Right hindlimb (tissue), 1 donor: ENCODE results near the gene SLCO2B1.
A peak's percentile ranks its signal among the peaks of the same experiment; 100 is the strongest.

Experiments used
- DNase-seq: peaks from one replicate; pipeline ENCODE4 v3.0.0-alpha.2; 2018

SLCO2B1 gene

GRCh38 chr11:75229466-75229865 is 78.6 kb downstream of the SLCO2B1 start:
- DNase-seq: no peak

- DNase-seq: no peak
Observed at GRCh38 chr11:75230621-75231020, 79.7 kb downstream of the SLCO2B1 start.

- no peak for DNase-seq
Observed at GRCh38 chr11:75233754-75234172, 82.9 kb downstream of the SLCO2B1 start.

- no peak for DNase-seq
Observed at GRCh38 chr11:75236062-75236461, 85.2 kb downstream of the SLCO2B1 start.

- no peak for DNase-seq
Observed at GRCh38 chr11:75237050-75237449, 86.1 kb downstream of the SLCO2B1 start.

GRCh38 chr11:75238595-75239440 is 87.9 kb downstream of the SLCO2B1 start:
- no peak for DNase-seq

GRCh38 chr11:75239531-75240290 is 88.8 kb downstream of the SLCO2B1 start:
- no peak for DNase-seq

- DNase-seq: peak; percentile 52
Observed at GRCh38 chr11:75240311-75241035, 89.6 kb downstream of the SLCO2B1 start, which contains the start of gene TPBGL. Gene TPBGL, plus strand, starts transcription at chr11:75240774. Its CDS starts 276 bp downstream, at chr11:75241050.

- DNase-seq: peak; percentile 92
Observed at GRCh38 chr11:75241036-75241905, 90.4 kb downstream of the SLCO2B1 start.

GRCh38 chr11:75241906-75242644 is 91.2 kb downstream of the SLCO2B1 start:
- DNase-seq: no peak

- DNase-seq: no peak
Observed at GRCh38 chr11:75242722-75243600, 92.1 kb downstream of the SLCO2B1 start.

- no peak for DNase-seq
Observed at GRCh38 chr11:75244052-75244814, 93.3 kb downstream of the SLCO2B1 start.

- DNase-seq: no peak
Observed at GRCh38 chr11:75245356-75246005, 94.6 kb downstream of the SLCO2B1 start.

GRCh38 chr11:75246006-75246670 is 95.2 kb downstream of the SLCO2B1 start:
- DNase-seq: no peak

- no peak for DNase-seq
Observed at GRCh38 chr11:75246671-75247350, 95.9 kb downstream of the SLCO2B1 start.

GRCh38 chr11:75248924-75249256 is 98.0 kb downstream of the SLCO2B1 start:
- no peak for DNase-seq

- DNase-seq: no peak
Observed at GRCh38 chr11:75249704-75250103, 98.8 kb downstream of the SLCO2B1 start.

- no peak for DNase-seq
Observed at GRCh38 chr11:75254326-75254725, 103.4 kb downstream of the SLCO2B1 start.
